Measurements from ENCODE around the gene SEPTIN5. TPM values are rescaled to one million over a fixed set of nuclear protein-coding genes. Genes with fewer than 3 reads are reported as not detected.
A peak's percentile ranks its signal among the peaks of the same experiment; 100 is the strongest.

Gene SEPTIN5
- total and polyA plus RNA-seq, 9 of the 15 experiments (the other 6 are each of a cell fraction or from before 2014, with no cell fraction given): 0.03 to 195 (median 119) TPM

- TF ChIP-seq NR1H2 (CRISPR knock-in tag; IDR thresholded peaks at IDR 0.05): no peak
- TF ChIP-seq MAFG (tag; conservative IDR thresholded peaks at IDR 0.05): 0 out of 2 replicates have a peak, but pooled peaks have one; percentile 39
- TF ChIP-seq FOXJ3 (CRISPR knock-in tag; IDR thresholded peaks at IDR 0.05): no peak
- TF ChIP-seq PHF21A (IDR thresholded peaks at IDR 0.05; ENCODE audit: borderline replicate concordance, low read depth): 0 out of 2 replicates have a peak, but pooled peaks have one; percentile 72
- no peak for TF ChIP-seq ARNT (IDR thresholded peaks at IDR 0.05)
- TF ChIP-seq HEY1 (CRISPR knock-in tag; IDR thresholded peaks at IDR 0.05; ENCODE audit: borderline replicate concordance): no peak
- peak; percentile 99 for TF ChIP-seq HLTF (IDR thresholded peaks at IDR 0.05)
- TF ChIP-seq ZC3H8 (IDR thresholded peaks at IDR 0.05): no peak; the same call in 1 of the 2 replicates
- TF ChIP-seq ZNF740 (CRISPR knock-in tag; IDR thresholded peaks at IDR 0.05): no peak
- TF ChIP-seq ZNF740 (tag; IDR thresholded peaks at IDR 0.05): no peak
- peak in 1 of 2 experiments; percentile 13; a peak in 1 of 4 replicates for TF ChIP-seq ETV6 (IDR thresholded peaks at IDR 0.05; ENCODE audit: borderline replicate concordance in 1 of 2, low read depth in 2 of 2, low read length in 1 of 2)
- TF ChIP-seq ETV6 (CRISPR knock-in tag; IDR thresholded peaks at IDR 0.05; ENCODE audit: borderline replicate concordance): no peak
- TF ChIP-seq, protein P1, sequence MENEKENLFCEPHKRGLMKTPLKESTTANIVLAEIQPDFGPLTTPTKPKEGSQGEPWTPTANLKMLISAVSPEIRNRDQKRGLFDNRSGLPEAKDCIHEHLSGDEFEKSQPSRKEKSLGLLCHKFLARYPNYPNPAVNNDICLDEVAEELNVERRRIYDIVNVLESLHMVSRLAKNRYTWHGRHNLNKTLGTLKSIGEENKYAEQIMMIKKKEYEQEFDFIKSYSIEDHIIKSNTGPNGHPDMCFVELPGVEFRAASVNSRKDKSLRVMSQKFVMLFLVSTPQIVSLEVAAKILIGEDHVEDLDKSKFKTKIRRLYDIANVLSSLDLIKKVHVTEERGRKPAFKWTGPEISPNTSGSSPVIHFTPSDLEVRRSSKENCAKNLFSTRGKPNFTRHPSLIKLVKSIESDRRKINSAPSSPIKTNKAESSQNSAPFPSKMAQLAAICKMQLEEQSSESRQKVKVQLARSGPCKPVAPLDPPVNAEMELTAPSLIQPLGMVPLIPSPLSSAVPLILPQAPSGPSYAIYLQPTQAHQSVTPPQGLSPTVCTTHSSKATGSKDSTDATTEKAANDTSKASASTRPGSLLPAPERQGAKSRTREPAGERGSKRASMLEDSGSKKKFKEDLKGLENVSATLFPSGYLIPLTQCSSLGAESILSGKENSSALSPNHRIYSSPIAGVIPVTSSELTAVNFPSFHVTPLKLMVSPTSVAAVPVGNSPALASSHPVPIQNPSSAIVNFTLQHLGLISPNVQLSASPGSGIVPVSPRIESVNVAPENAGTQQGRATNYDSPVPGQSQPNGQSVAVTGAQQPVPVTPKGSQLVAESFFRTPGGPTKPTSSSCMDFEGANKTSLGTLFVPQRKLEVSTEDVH (IDR thresholded peaks at IDR 0.05; ENCODE audit: low read depth, partially characterized antibody): no peak
- TF ChIP-seq ZNF76 (CRISPR knock-in tag; IDR thresholded peaks at IDR 0.05; ENCODE audit: borderline replicate concordance): peak; percentile 65; the same call in 1 of the 2 replicates
- no peak for TF ChIP-seq ARID1B (IDR thresholded peaks at IDR 0.05)
- TF ChIP-seq, protein P2, sequence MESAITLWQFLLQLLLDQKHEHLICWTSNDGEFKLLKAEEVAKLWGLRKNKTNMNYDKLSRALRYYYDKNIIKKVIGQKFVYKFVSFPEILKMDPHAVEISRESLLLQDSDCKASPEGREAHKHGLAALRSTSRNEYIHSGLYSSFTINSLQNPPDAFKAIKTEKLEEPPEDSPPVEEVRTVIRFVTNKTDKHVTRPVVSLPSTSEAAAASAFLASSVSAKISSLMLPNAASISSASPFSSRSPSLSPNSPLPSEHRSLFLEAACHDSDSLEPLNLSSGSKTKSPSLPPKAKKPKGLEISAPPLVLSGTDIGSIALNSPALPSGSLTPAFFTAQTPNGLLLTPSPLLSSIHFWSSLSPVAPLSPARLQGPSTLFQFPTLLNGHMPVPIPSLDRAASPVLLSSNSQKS (CRISPR knock-in tag; IDR thresholded peaks at IDR 0.05): no peak
- TF ChIP-seq CBFA2T3 (IDR thresholded peaks at IDR 0.05): peak; percentile 63
- TF ChIP-seq HNRNPL (IDR thresholded peaks at IDR 0.05; ENCODE audit: low read depth, low read length): peak; percentile 99
- TF ChIP-seq, protein P3, sequence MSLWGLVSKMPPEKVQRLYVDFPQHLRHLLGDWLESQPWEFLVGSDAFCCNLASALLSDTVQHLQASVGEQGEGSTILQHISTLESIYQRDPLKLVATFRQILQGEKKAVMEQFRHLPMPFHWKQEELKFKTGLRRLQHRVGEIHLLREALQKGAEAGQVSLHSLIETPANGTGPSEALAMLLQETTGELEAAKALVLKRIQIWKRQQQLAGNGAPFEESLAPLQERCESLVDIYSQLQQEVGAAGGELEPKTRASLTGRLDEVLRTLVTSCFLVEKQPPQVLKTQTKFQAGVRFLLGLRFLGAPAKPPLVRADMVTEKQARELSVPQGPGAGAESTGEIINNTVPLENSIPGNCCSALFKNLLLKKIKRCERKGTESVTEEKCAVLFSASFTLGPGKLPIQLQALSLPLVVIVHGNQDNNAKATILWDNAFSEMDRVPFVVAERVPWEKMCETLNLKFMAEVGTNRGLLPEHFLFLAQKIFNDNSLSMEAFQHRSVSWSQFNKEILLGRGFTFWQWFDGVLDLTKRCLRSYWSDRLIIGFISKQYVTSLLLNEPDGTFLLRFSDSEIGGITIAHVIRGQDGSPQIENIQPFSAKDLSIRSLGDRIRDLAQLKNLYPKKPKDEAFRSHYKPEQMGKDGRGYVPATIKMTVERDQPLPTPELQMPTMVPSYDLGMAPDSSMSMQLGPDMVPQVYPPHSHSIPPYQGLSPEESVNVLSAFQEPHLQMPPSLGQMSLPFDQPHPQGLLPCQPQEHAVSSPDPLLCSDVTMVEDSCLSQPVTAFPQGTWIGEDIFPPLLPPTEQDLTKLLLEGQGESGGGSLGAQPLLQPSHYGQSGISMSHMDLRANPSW (CRISPR knock-in tag; IDR thresholded peaks at IDR 0.05): peak; percentile 100
- TF ChIP-seq ZNF121 (CRISPR knock-in tag; conservative IDR thresholded peaks at IDR 0.05): no peak
These were observed 16.5 kb downstream of the SEPTIN5 start (continued) for GRCh38 chr22:19730655-19731360.
